ENCODE measurements around the gene ITGAL.
A peak's percentile ranks its signal among the peaks of the same experiment; 100 is the strongest.
"Not testable (repeated sequence)": the region's sequence is repeated elsewhere in the genome, so short reads cannot be mapped to it uniquely, and the experiment has no call there.

ITGAL gene

DNA sequence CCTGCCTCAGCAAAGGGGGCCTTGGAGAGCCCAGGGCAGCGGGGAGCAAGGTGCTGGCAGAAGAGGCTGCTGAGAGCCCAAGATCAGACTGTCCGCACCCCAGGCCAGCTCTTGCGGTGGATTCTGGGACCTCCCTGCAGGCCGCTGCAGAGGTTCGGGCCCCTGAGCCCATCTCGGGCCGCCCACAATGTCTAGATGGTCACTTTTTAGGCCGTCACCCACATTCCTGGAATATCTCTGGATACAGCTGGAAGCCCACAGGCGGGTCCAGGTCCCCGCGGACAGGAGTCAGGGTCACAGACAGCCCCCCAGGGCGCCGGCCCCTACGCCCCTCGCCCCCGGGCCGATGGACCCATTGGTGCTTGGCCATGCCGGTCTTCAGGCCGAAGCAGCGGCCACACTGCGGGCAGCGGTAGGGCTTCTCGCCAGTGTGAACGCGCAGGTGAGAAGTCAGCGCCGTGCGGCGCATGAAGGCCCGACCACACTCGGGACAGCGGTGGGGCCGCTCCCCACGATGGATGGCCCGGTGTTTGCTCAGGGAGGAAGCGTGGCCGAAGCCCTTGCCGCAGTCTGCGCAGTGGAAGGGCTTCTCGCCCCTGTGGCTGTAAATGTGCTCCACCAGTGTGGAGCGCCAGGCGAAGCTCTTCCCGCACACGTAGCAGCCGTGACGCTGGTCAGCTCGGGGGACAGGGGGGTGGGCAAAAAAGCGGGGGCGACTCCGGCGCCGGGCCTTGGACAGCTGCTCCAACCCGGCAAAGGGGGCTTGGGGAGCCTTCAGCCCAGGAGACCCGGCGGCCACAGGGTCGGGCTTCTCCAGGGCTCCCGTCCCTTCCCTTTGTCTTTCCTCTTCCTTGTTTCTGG is 60.0 kb downstream of the ITGAL start:
- no peak for ATAC-seq (replicated peaks)
- H3K4me1 Mint-ChIP-seq, result peaks cover 22 to 62% of the 10 kb centered on the region in 2 donors
- H3K27ac Mint-ChIP-seq, result peak overlapping the region; percentile 84
- peaks cover 27 to 30% of the 10 kb centered on the region in 2 donors for H3K36me3 Mint-ChIP-seq
- H3K27me3 Mint-ChIP-seq, result no peaks in the 10 kb centered on the region
- DNase-seq, result no peak
- H3K9me3 Mint-ChIP-seq, result no peaks in the 10 kb centered on the region
- peak overlapping the region in 1 of 2 donors; percentile 80 for H3K4me3 Mint-ChIP-seq

DNA sequence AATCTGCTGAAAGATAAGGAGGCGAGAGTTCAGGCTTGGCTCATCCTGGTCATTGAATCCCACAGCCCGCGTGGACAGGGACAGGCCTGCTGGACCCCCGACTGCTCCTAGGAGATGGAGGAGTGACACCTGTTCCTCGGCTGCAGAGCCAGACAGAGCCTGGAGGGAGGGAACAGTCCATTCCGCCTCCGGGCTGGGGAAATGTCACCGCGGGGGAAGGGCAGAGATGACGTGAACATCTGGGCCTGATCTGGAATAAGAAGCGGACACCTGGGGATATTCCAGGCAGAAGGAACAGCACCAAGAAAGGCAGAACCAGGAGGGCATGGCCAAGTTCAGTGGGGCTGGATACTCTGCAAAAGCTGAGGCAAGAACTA is 60.6 kb downstream of the ITGAL start:
- H3K4me1 Mint-ChIP-seq, result peaks cover 17 to 56% of the 10 kb centered on the region in 2 donors
- peaks cover 29 to 37% of the 10 kb centered on the region in 2 donors for H3K36me3 Mint-ChIP-seq
- no peak for DNase-seq
- ATAC-seq (replicated peaks), result no peak
- no peaks in the 10 kb centered on the region for H3K27me3 Mint-ChIP-seq
- H3K9me3 Mint-ChIP-seq, result no peaks in the 10 kb centered on the region
- H3K4me3 Mint-ChIP-seq, result peak overlapping the region; percentile 80 to 100
- peak overlapping the region; percentile 84 for H3K27ac Mint-ChIP-seq

DNA sequence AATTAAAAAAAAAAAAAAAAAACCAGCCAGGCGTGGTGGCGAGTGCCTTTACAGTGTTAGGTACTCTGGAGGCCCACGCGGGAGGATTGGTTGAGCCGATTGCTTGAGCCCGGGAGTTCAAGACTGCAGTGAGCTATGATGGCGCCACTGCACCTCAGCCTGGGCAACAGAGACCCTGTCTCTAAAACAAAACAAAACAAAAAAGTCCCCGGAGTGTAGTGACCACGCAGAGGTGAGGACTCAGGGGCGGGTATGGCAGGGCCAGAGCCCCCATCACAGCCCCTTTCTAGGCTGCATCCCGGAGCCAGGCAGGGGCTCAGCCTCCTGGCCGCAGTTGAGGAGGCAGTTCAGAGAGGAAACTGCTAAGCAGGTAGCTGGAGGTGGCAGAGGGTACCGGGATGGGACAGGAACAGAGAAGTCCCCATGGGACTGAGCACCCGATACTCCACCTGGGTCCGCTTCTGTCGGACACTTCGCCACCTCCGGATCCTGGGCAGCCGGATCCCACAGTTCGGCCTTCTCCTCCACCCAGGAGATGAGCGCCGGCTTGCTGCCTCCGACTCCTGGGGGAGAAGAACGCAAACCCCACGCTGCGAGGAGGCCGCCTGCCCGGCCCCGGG is 61.3 kb downstream of the ITGAL start:
- H3K27ac Mint-ChIP-seq, result peak overlapping the region; percentile 100
- peaks cover 13 to 49% of the 10 kb centered on the region in 2 donors for H3K4me1 Mint-ChIP-seq
- H3K9me3 Mint-ChIP-seq, result no peaks in the 10 kb centered on the region
- H3K4me3 Mint-ChIP-seq, result peak overlapping the region; percentile 92 to 100
- peaks cover 35 to 42% of the 10 kb centered on the region in 2 donors for H3K36me3 Mint-ChIP-seq
- DNase-seq (no peak), ATAC-seq (replicated peaks) (peak; percentile 4 to 5)
- no peaks in the 10 kb centered on the region for H3K27me3 Mint-ChIP-seq

DNA sequence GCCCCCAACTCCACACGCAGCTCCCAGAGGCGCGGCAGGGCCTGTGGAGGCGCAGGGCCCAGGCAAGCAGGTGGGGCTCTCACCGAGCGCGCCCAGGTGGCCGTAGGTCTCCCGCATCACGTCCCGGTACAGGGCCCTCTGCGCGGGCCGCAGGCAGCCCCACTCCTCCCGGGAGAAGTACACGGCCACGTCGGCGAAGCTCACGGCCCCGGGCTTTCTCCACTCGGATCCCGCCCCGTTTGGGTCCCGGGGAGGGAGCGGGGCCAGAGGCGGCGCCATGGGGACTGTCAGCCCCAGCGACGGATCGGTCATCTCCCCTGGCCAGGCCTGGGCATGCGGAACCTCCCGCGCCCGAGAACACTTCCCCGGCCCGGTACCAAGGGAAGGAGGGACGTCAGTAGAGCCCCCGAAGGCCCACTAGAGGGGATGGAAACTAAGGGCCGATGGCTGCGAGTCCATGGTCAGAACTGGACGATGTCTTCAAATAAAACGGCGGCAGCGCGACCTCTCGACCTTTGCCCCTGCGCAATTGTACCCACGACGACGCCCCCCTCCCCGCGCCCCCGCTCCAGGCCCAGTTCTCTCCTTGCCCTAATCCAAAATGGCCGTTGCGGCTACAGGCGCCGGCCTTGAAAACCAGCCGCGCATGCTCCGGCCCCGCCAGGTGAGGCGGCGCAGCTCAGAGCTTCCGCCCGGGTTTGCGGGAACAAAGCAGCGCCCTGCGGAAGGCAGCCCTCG is 62.0 kb downstream of the ITGAL start, which contains the start of gene ZNF747:
Gene ZNF747 (minus strand): TSS at position 491 of the 738 bp plus-strand sequence. CDS start 179 bp downstream, at position 312.
- peaks cover 38 to 47% of the 10 kb centered on the region in 2 donors for H3K36me3 Mint-ChIP-seq

DNA sequence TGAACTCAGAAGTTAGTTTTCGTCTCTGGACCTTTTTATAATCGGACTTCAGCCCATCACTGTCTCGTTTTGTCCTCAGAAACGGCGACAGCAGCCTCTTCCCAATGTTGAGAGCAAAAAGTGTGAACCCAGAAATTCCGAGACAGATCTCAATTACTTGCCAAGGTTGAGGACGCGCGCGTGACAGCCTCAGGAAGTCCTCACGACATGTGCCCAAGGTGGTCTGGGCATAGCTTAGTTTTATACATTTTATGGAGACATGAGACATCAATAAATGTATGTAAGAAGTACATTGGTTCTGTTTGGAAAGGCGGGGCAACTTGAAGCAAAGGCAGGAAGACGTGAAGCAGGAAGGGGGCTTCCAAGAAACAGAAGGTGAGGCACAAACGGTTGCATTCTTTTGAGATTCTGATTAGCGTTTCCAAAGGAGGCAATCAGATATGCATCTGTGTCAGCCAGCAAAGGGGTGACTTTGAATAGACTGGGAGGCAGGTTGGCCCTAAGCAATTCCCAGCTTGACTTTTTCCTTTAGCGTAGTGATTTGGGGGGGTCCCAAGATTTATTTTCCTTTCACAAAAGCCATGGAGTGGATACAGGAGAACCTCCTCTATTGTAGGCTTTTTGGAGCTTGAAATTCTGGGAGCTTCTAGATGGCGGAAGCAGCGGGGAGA is 62.7 kb downstream of the ITGAL start:
- H3K36me3 Mint-ChIP-seq, result peaks cover 38 to 52% of the 10 kb centered on the region in 2 donors
- H3K4me3 Mint-ChIP-seq, result peak overlapping the region; percentile 92 to 100
- peaks cover 15 to 41% of the 10 kb centered on the region in 2 donors for H3K4me1 Mint-ChIP-seq
- DNase-seq (no peak), ATAC-seq (replicated peaks) (peak; percentile 28 to 36)
- no peaks in the 10 kb centered on the region for H3K9me3 Mint-ChIP-seq
- H3K27me3 Mint-ChIP-seq, result no peaks in the 10 kb centered on the region
- H3K27ac Mint-ChIP-seq, result peak overlapping the region; percentile 100

More for the DNA sequence above, 62.0 kb downstream of the ITGAL start, which contains the start of gene ZNF747:
- H3K9me3 Mint-ChIP-seq, result no peaks in the 10 kb centered on the region
- peak within 1 kb of the TSS; percentile 100 for H3K27ac Mint-ChIP-seq
- peaks cover 13 to 42% of the 10 kb centered on the region in 2 donors for H3K4me1 Mint-ChIP-seq
- H3K4me3 Mint-ChIP-seq, result peak within 1 kb of the TSS; percentile 92 to 100
- ATAC-seq (replicated peaks) (peak; percentile 85 to 89), DNase-seq (peak; percentile 84)
- H3K27me3 Mint-ChIP-seq, result no peaks in the 10 kb centered on the region

DNA sequence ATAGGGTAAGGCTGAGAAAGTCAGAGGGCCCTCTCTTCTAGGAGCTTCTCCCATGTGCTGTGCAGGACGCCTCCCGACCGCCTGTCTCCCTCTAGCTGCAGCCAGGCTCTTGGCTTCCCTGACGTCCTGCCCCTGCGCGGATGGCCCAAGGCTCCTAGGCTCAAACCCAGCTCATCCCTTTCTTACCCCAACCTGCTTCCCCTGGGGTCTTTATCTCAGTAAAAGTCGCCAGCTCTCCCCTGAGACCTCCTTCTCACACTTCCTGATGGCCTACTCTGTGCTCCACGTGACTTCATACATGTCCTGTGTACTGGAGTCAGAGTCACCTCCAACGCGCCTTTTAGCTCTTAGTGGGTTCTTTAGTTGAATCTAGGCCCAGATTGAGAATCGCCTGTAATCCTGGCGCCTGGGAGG is 63.2 kb downstream of the ITGAL start:
- Mint-ChIP-seq H3K27me3 (no peaks in the 10 kb centered on the region), H3K36me3 (peaks cover 36 to 50% of the 10 kb centered on the region in 2 donors), H3K4me3 (peak overlapping the region; percentile 92 to 100), H3K27ac (peak overlapping the region; percentile 100), H3K9me3 (no peaks in the 10 kb centered on the region), H3K4me1 (peaks cover 15 to 36% of the 10 kb centered on the region in 2 donors)
- DNase-seq (peak; percentile 45), ATAC-seq (replicated peaks) (peak; percentile 59 to 72)

DNA sequence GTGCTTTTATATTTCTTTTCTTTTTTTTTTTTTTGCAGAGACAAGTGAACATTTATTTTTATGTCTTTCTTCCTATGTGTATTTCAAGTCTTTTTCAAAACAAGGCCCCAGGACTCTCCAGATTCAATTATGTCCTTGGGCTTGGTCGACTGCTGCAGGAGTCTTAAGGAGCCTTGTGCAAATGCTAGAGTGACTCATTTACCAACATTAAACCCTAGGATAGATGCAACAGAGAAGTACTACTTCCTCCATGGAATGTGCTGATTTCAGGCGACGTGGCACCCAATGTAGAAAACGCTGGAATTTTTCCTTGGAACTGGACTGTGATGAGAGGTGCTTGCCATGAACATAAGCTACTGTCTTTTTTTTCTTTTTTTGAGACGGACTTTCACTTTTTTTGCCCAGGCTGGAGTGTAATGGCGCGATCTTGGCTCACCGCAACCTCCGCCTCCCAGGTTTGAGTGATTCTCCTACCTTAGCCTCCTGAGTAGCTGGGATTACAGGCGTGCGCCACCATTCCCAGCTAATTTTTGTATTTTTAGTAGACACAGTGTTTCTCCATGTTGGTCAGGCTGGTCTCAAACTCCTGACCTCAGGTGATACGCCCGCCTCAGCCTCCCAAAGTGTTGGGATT is 64.0 kb downstream of the ITGAL start:
- Mint-ChIP-seq H3K4me3 (peak overlapping the region; percentile 92 to 100), H3K36me3 (peaks cover 34 to 45% of the 10 kb centered on the region in 2 donors), H3K4me1 (peaks cover 15 to 32% of the 10 kb centered on the region in 2 donors), H3K27ac (peak overlapping the region; percentile 100)
- H3K27me3 Mint-ChIP-seq; ATAC-seq (replicated peaks); H3K9me3 Mint-ChIP-seq; DNase-seq: not testable (repeated sequence)

DNA sequence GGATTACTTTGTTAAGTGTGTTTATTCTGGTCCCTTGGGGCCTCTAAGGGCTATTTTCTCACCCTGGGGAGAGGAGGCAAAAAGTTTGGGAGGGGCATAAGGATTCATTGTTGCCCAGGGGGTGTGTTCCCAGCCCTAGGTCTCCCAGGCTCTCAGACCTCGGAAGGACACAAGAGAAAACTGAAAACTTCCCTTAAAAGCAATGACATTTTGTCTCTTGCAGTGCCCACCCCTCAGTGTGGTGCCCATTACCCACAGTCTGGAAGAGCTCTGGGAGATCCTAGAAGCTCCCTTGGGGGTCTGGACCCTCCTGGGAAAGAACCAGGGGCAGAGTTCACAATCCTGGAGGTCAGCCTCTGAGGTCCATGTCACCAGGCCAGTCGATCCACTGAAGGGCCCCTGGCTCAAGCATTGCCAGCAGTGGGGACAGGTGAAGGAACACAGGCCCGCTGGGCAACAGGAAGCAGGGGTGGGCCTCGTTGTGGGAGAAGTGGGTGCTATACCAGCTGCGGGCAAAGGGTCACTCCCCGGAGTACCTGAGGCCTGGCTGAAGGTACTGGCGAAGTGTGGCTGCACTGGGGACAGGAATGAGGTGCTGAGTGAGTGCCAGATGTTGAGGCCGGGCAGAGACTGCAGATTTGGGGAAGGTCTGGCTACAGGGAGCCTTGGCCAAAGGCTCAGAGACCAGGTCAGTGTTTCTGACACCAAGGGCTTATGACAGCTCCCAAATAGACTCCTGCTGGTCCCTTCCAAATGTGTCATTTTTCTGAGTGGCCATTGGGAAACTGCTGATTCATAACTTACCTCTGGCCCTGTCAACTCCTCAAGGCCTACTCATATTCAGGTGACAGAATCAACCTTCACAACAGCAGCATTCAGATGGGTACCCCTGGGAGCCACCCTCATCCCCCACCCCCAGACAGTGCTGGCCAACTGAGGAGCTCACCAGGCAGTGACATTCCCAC is 66.7 kb downstream of the ITGAL start:
- H3K4me3 Mint-ChIP-seq, result no peak overlapping the region
- H3K36me3 Mint-ChIP-seq, result peaks cover 23 to 45% of the 10 kb centered on the region in 2 donors
- DNase-seq, result no peak
- H3K4me1 Mint-ChIP-seq, result peaks cover 11 to 27% of the 10 kb centered on the region in 2 donors
- H3K9me3 Mint-ChIP-seq, result no peaks in the 10 kb centered on the region
- peak overlapping the region; percentile 59 for H3K27ac Mint-ChIP-seq
- no peaks in the 10 kb centered on the region for H3K27me3 Mint-ChIP-seq
- no peak for ATAC-seq (replicated peaks)

DNA sequence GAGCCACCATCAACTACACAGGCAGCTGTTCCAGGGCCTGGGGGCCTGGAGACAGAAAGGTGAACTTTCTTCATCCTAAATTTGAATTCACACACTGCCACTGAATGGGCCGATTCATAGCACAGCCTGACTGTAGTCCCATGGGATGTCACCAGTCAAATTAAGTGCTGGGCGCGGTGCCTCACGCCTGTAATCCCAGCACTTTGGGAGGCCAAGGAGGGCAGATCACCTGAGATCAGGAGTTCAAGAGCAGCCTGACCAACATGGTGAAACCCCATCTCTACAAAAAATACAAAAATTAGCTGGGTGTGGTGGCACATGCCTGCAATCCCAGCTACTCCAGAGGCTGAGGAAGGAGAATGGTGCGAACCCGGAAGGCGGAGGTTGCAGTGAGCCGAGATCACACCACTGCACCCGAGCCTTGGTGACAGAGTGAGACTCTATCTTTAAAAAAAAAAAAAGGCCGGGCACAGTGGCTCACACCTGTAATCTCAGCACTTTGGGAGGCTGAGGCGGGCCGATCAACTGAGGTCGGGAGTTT is 67.5 kb downstream of the ITGAL start:
- Mint-ChIP-seq H3K36me3 (peaks cover 23 to 42% of the 10 kb centered on the region in 2 donors), H3K27ac (peak overlapping the region; percentile 59), H3K4me1 (peaks cover 11 to 25% of the 10 kb centered on the region in 2 donors)
- not testable (repeated sequence) for H3K4me3 Mint-ChIP-seq; H3K27me3 Mint-ChIP-seq; DNase-seq; ATAC-seq (replicated peaks); H3K9me3 Mint-ChIP-seq

DNA sequence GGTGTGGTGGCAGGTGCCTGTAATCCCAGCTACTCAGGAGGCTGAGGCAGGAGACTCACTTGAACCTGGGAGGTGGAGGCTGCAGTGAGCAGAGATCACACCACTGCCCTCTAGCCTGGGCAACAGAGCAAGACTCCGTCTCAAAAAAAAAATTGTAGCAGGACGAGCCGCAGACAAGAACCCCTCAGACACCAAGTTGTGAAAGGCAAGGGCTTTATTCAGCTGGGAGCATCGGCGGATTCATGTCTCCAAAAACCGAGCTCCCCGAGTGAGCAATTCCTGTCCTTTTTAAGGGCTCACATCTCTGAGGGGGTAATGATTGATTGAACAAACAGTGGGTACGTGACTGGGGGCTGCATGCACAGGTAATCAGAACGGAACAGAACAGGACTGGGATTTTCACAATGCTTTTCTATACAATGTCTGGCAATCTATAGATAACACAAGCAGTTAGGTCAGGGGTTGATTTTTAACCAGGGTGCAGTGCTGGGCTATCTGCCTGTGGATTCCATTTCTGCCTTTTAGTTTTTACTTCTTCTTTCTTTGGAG is 68.4 kb downstream of the ITGAL start:
- not testable (repeated sequence) for H3K27ac Mint-ChIP-seq, H3K4me3 Mint-ChIP-seq, DNase-seq, H3K9me3 Mint-ChIP-seq, H3K27me3 Mint-ChIP-seq
- peaks cover 23 to 35% of the 10 kb centered on the region in 2 donors for H3K36me3 Mint-ChIP-seq
- peaks cover 13 to 22% of the 10 kb centered on the region in 2 donors for H3K4me1 Mint-ChIP-seq
- peak; percentile 33 to 36 for ATAC-seq (replicated peaks)

DNA sequence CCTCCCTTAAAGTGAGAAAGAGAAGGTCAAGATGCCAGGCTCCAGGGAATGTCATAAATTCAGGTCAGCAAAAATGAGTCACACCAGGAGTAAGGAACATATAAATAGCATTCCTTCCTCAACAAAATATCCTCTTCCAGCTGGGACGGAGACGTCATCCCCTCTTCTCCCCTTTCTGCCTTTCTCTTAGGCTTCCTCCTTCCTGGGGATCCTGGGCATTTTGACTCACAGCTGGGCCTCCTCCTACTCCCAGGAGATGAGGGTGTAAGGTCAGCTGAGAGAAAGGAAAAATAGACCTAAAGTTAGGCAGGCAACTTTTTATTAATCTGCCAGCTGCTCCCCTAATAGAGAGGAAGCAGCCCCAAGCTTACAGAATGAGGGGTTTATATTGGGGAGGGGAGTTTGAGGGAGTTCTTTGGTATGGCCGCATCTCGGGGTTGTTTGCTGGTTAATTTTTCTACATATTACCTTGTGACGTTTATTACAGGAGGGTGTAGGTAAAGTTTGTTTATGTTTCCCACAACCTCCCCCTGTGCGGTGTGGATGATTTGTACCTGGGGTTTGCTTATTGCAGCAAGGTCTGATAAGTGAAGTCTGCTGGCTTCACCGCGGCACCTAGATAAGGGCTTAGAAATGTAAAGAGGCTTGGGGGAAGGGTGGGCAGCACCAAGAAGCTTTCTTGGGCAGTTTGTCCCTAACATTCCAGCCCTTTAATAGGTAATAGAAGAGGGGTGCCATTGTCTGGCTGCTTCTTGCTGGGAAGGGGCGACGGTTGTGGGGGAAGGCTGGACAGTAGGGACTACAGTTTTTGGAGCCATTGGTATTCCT is 69.2 kb downstream of the ITGAL start:
- ATAC-seq (replicated peaks) (no peak), DNase-seq (no peak)
- Mint-ChIP-seq H3K27ac (no peak overlapping the region), H3K27me3 (no peaks in the 10 kb centered on the region), H3K4me1 (peaks cover 14 to 22% of the 10 kb centered on the region in 2 donors), H3K36me3 (peaks cover 21 to 29% of the 10 kb centered on the region in 2 donors), H3K4me3 (no peak overlapping the region), H3K9me3 (no peaks in the 10 kb centered on the region)
